B cell (primary cell): ENCODE results near the gene MTHFSD. TPM values are rescaled to one million over a fixed set of nuclear protein-coding genes. Genes with fewer than 3 reads are reported as not detected.

Source experiments
- ATAC-seq: fragments of 200-7000 bp; cut with Tn5 transposase; one replicate; pipeline ENCODE4 v1.10.0; 2021; ENCODE audit warnings: low read depth, mild to moderate bottlenecking, moderate number of reproducible peaks, moderate library complexity
- CTCF ChIA-PET: fragments of 350-600 bp; sonication (Branson Sonifier 250); formaldehyde crosslinking; loops from one replicate; lab custom pipeline; 2021; ENCODE audit warnings: antibody characterized with exemption, inconsistent platforms; lab: Charles Lee
- POLR2A ChIA-PET: fragments of 350-600 bp; sonication (Branson Sonifier 250); formaldehyde crosslinking; loops from one replicate; lab custom pipeline; 2021; ENCODE audit warnings: antibody characterized with exemption; lab: Charles Lee
- DNase-seq: peaks from one replicate; pipeline ENCODE4 v3.0.0; 2013
- H2AFZ ChIP-seq: 2 replicates; pipeline ENCODE4 v1.6.1; 2012; ENCODE audit warnings: mild to moderate bottlenecking, low read depth, low read length; ENCODE audit not compliant: insufficient read depth, poor library complexity, severe bottlenecking
- H3K27ac ChIP-seq, 2 donors: 1 replicate in 1 of 2; 2 replicates in 1 of 2; pipeline ENCODE4 v1.5.1; 2012 to 2013; ENCODE audit warnings: low read length in 2 of 2, mild to moderate bottlenecking in 2 of 2, moderate library complexity in 1 of 2
- H3K27me3 ChIP-seq, 4 experiments: fragments of 200-600 bp in 1 of 4; sonication (generic) in 1 of 4; replicated peaks in 1 of 4; 1 replicate in 2 of 4; 2 replicates in 2 of 4; pipeline versions ENCODE4 v1.6.1 to v1.7.0; 2013 to 2016; ENCODE audit warnings: low read length in 3 of 4, mild to moderate bottlenecking in 2 of 4, mixed read lengths in 1 of 4, moderate library complexity in 1 of 4; ENCODE audit not compliant: insufficient read depth in 4 of 4, control insufficient read depth in 3 of 4; ENCODE audit errors: control extremely low read depth in 1 of 4
- H3K36me3 ChIP-seq, 2 experiments: replicated peaks in 1 of 2; 1 replicate in 1 of 2; 2 replicates in 1 of 2; pipeline versions ENCODE4 v1.6.1 to v1.7.1; 2013; ENCODE audit warnings: low read length in 1 of 2; ENCODE audit not compliant: insufficient read depth in 2 of 2, control insufficient read depth in 1 of 2; ENCODE audit errors: control extremely low read depth in 1 of 2, extremely low read depth in 1 of 2
- H3K4me1 ChIP-seq, 2 donors: fragments of 200-600 bp in 1 of 2; sonication (generic) in 1 of 2; 1 replicate in 1 of 2; 2 replicates in 1 of 2; pipeline versions ENCODE4 v1.5.1 to v1.6.1; 2013 to 2017; ENCODE audit warnings: low read length in 2 of 2; ENCODE audit not compliant: control insufficient read depth in 2 of 2, insufficient read depth in 2 of 2
- H3K4me2 ChIP-seq: replicated peaks from 2 replicates; pipeline ENCODE3; 2012; ENCODE audit warnings: mild to moderate bottlenecking, low read depth, low read length; ENCODE audit not compliant: poor library complexity, severe bottlenecking
- H3K4me3 ChIP-seq, 5 experiments: fragments of 200-600 bp in 1 of 5; sonication (generic) in 1 of 5; 1 replicate in 3 of 5; 2 replicates in 2 of 5; pipeline versions ENCODE4 v1.5.1 to v1.7.0; 2011 to 2016; ENCODE audit warnings: low read length in 4 of 5, mild to moderate bottlenecking in 4 of 5, low read depth in 2 of 5, control low read depth in 1 of 5, moderate library complexity in 1 of 5; ENCODE audit not compliant: insufficient read depth in 1 of 5; ENCODE audit errors: control extremely low read depth in 1 of 5, extremely low read depth in 1 of 5
- H3K79me2 ChIP-seq: fragments of 200-600 bp; sonication (generic); one replicate; pipeline ENCODE4 v1.6.0; 2016; ENCODE audit warnings: low read length; ENCODE audit not compliant: control insufficient read depth, insufficient read depth
- H3K9ac ChIP-seq: fragments of 200-600 bp; sonication (generic); 2 replicates; pipeline ENCODE4 v1.6.1; 2017; ENCODE audit warnings: mild to moderate bottlenecking, low read length, moderate library complexity
- H3K9me3 ChIP-seq, 3 donors: one replicate each; pipeline versions ENCODE4 v1.6.1 to v1.7.1; 2013; ENCODE audit warnings: low read length in 2 of 3; ENCODE audit not compliant: control insufficient read depth in 2 of 3, insufficient read depth in 1 of 3; ENCODE audit errors: control extremely low read depth in 1 of 3
- H4K20me1 ChIP-seq: 2 replicates; pipeline ENCODE4 v1.6.0; 2012; ENCODE audit warnings: mild to moderate bottlenecking, low read length; ENCODE audit not compliant: insufficient read depth, control insufficient read depth, poor library complexity, severe bottlenecking
- H3K27ac Mint-ChIP-seq: one replicate; pipeline ENCODE4 v1.8.0; 2021; ENCODE audit warnings: mixed read lengths
- H3K27me3 Mint-ChIP-seq: one replicate; pipeline ENCODE4 v1.8.0; 2021; ENCODE audit warnings: mixed read lengths
- H3K4me1 Mint-ChIP-seq: one replicate; pipeline ENCODE4 v1.8.0; 2021; ENCODE audit warnings: mixed read lengths
- H3K4me3 Mint-ChIP-seq: one replicate; pipeline ENCODE4 v1.8.0; 2021; ENCODE audit warnings: mixed read lengths
- H3K9me3 Mint-ChIP-seq: one replicate; pipeline ENCODE4 v1.8.0; 2022; ENCODE audit warnings: mixed read lengths; ENCODE audit not compliant: insufficient read depth
- CTCF ChIP-seq: fragments of 200-600 bp; IDR thresholded peaks from one replicate; pipeline ENCODE4 v1.8.0; 2022; ENCODE audit warnings: antibody characterized with exemption, mild to moderate bottlenecking
- EZH2 ChIP-seq: IDR thresholded peaks from 2 replicates; pipeline ENCODE4 v1.6.1; 2012; ENCODE audit warnings: borderline replicate concordance, low read depth, mild to moderate bottlenecking, moderate library complexity, low read length; ENCODE audit not compliant: insufficient read depth, poor library complexity, severe bottlenecking
- WGBS: methylation state at CpG from one replicate; pipeline ENCODE4 v1.1.5; 2013; ENCODE audit warnings: missing lambda C conversion rate; ENCODE audit not compliant: insufficient coverage; 5-methylcytosine and 5-hydroxymethylcytosine counted together
- intact Hi-C: fragments of 100-400 bp; cut with micrococcal nuclease; formaldehyde crosslinking; loops from one replicate; pipeline ENCODE4 v1.10.0; 2022
- polyA plus RNA-seq: library from polyadenylated mRNA; depleted of rRNA; stranded (reverse); fragments of >200 nt; gene quantifications from 2 replicates; pipeline ENCODE4 v1.2.3, GENCODE V29; 2012
- total RNA-seq, 2 donors: library from RNA; stranded (reverse); fragments of 120-200 nt in 1 of 2; gene quantifications; 1 replicate in 1 of 2; 2 replicates in 1 of 2; pipeline versions ENCODE4 v1.2.3 to v1.2.4, GENCODE V29; 2013 to 2022

MTHFSD gene
- total and polyA plus RNA-seq, 2 donors (not counting 1 experiment from before 2014, with no cell fraction given): 21.5 to 42.0 TPM

- ChIA-PET POLR2A (no interaction called here), CTCF (interaction anchor here (0.8 kb wide), 1 partner anchor 11 kb away, joined by 4 read pairs; no protein-coding TSS in a partner anchor)
- DNase-seq (peak; percentile 54), ATAC-seq (no peak)
- Histone ChIP-seq H3K9ac (peak overlapping the region; percentile 39), H3K4me3 (peak overlapping the region; percentile 17 to 50 (median 38)), H4K20me1 (no peaks in the 10 kb centered on the region), H3K27ac (no peak overlapping the region), H3K4me1 (peaks cover 14% of the 10 kb centered on the region in 2 donors), H3K79me2 (no peaks in the 10 kb centered on the region), H3K9me3 (peaks cover 0 to 4% (median 0%) of the 10 kb centered on the region in 3 donors), H3K27me3 (peaks cover 0 to 70% (median 32%) of the 10 kb centered on the region in 4 experiments), H3K36me3 (no peaks in the 10 kb centered on the region), H3K4me2 (peak overlapping the region; percentile 70), H2AFZ (peak overlapping the region; percentile 41)
- peaks cover 72% of the 10 kb centered on the region for H3K27me3 Mint-ChIP-seq
- no peak overlapping the region for H3K27ac Mint-ChIP-seq
- H3K4me1 Mint-ChIP-seq: peaks cover 20% of the 10 kb centered on the region
- no peak for TF ChIP-seq CTCF
- no peak for TF ChIP-seq EZH2
- 4% methylated on average over 39 of the region's 54 CpGs for WGBS
- intact Hi-C loops: no loop called here
- peak overlapping the region; percentile 82 for H3K4me3 Mint-ChIP-seq
- no peaks in the 10 kb centered on the region for H3K9me3 Mint-ChIP-seq
These were observed 20.9 kb upstream of the MTHFSD start for GRCh38 chr16:86575754-86576557.

DNA sequence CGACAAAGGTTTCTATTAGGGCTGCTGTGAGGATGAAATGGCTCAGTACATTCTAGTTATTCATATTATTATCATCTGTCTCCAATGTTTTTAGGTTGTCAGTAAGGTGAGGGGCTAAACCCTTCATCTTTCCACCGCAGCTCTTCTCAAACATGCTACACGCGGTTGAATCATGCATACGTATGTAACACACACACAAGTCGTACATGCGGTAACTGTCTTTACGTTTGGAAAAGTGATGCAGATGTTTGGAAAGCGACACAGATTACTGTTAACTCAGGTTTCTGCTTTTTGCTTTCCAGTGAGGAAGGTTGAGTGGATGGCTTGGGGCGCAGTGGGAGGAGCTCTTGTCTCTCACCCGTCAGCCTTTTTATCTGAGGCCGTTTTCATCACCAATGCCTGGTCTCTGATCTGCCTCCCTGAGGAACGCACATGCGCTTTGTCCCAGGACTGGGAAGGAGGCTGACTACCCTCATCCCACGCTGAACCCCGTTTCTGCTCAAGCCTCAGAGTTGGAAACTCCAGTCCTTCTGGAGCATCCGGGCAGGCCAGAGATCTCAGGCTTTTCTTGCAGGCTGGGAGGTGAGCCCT, 20.2 kb upstream of the MTHFSD start:
- H3K27me3 Mint-ChIP-seq: peaks cover 71% of the 10 kb centered on the region
- H3K27me3 ChIP-seq: peaks cover 0 to 74% (median 31%) of the 10 kb centered on the region in 4 experiments
- ChIA-PET CTCF (no interaction called here), POLR2A (no interaction called here)
- peak overlapping the region; percentile 24 for H3K4me3 Mint-ChIP-seq
- ATAC-seq: no peak
- H4K20me1 ChIP-seq: no peaks in the 10 kb centered on the region
- peaks cover 20% of the 10 kb centered on the region for H3K4me1 Mint-ChIP-seq
- H2AFZ ChIP-seq: no peak overlapping the region
- H3K4me3 ChIP-seq: no peak overlapping the region
- no peak overlapping the region for H3K9ac ChIP-seq
- no peak overlapping the region for H3K27ac ChIP-seq
- peak overlapping the region; percentile 70 for H3K4me2 ChIP-seq
- 82% methylated on average over 15 of the region's 17 CpGs for WGBS
- no peak overlapping the region for H3K27ac Mint-ChIP-seq
- no peak for DNase-seq
- H3K36me3 ChIP-seq: no peaks in the 10 kb centered on the region
- no peak for TF ChIP-seq CTCF
- TF ChIP-seq EZH2: no peak
- H3K4me1 ChIP-seq: peaks cover 14% of the 10 kb centered on the region in 2 donors
- intact Hi-C loops: no loop called here
- no peaks in the 10 kb centered on the region for H3K79me2 ChIP-seq
- H3K9me3 ChIP-seq: peaks cover 0 to 4% (median 0%) of the 10 kb centered on the region in 3 donors
- no peaks in the 10 kb centered on the region for H3K9me3 Mint-ChIP-seq
